Measurements from ENCODE around the gene LYST. TPM values are rescaled to one million over a fixed set of nuclear protein-coding genes. Genes with fewer than 3 reads are reported as not detected.

LYST gene
- total and polyA plus RNA-seq, 7 donors: 2.4 to 8.6 (median 5.6) TPM

- no peak for ATAC-seq
- WGBS, 3 donors: 81 to 88% (median 87%) methylated on average over 5 of the region's 5 CpGs
- no peak for DNase-seq
- H3K4me1 ChIP-seq: no peaks in the 10 kb centered on the region
- no peaks in the 10 kb centered on the region for H3K27me3 ChIP-seq (ENCODE audit: insufficient read depth in 3 of 3, low read length in 2 of 3)
- no peak overlapping the region for H3K27ac ChIP-seq
- no peak overlapping the region for H3K4me3 ChIP-seq
- TF ChIP-seq CTCF (IDR thresholded peaks at IDR 0.05): no peak
- intact Hi-C loops (cut with DNase I): loop anchor here in 1 of 2 donors (2.0 kb wide), 1 partner anchor 60 kb away; no protein-coding TSS in a partner anchor
- H3K36me3 ChIP-seq (ENCODE audit: insufficient read depth in 1 of 2, low read depth in 1 of 2): peaks cover 0 to 75% of the 10 kb centered on the region in 2 donors
- no peaks in the 10 kb centered on the region for H3K9me3 ChIP-seq
Measured at GRCh38 chr1:235741294-235741693, 125.4 kb downstream of the LYST start.

DNA sequence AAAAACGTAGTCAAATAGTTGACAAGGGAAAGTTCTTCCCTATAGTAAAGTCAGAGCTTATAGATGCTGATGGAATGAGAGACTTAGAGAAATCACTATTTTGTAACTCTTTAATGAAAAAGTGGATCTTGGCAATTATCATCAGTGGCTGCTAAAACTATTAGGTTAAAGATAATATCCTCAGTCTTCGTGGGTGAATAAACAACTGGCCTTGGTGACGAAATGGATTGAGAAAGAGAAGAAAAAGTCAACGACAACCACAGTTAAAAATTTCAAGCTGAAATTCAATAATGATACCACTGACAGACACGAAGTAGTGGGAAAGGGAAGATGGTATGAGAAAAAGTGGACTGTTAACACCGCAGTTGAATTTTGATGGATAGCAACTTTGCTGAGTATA is 127.1 kb downstream of the LYST start:
- Histone ChIP-seq H3K9me3 (no peaks in the 10 kb centered on the region), H3K27me3 (ENCODE audit: insufficient read depth in 3 of 3, low read length in 2 of 3) (no peaks in the 10 kb centered on the region), H3K4me1 (no peaks in the 10 kb centered on the region), H3K27ac (no peak overlapping the region), H3K36me3 (ENCODE audit: insufficient read depth in 1 of 2, low read depth in 1 of 2) (peaks cover 0 to 60% of the 10 kb centered on the region in 2 donors), H3K4me3 (no peak overlapping the region)
- no peak for TF ChIP-seq CTCF (IDR thresholded peaks at IDR 0.05)
- DNase-seq (no peak), ATAC-seq (no peak)
- WGBS, 3 donors: 86 to 89% (median 89%) methylated on average over 6 of the region's 6 CpGs
- intact Hi-C loops (cut with DNase I): loop anchor here in 1 of 2 donors (2.0 kb wide), 1 partner anchor 59 kb away; no protein-coding TSS in a partner anchor

- Histone ChIP-seq H3K27ac (no peak overlapping the region), H3K4me3 (no peak overlapping the region), H3K4me1 (no peaks in the 10 kb centered on the region), H3K9me3 (no peaks in the 10 kb centered on the region), H3K36me3 (ENCODE audit: insufficient read depth in 1 of 2, low read depth in 1 of 2) (peaks cover 0 to 57% of the 10 kb centered on the region in 2 donors), H3K27me3 (ENCODE audit: insufficient read depth in 3 of 3, low read length in 2 of 3) (no peaks in the 10 kb centered on the region)
- intact Hi-C loops (cut with DNase I): no loop called here
- no peak for TF ChIP-seq CTCF (IDR thresholded peaks at IDR 0.05)
- DNase-seq (no peak), ATAC-seq (peak in 2 of 4 donors; percentile 44 to 66)
- WGBS, 3 donors: 0 to 14% (median 10%) methylated on average over 1 of the region's 1 CpG
Measured at GRCh38 chr1:235739124-235739523, 127.6 kb downstream of the LYST start.

- intact Hi-C loops (cut with DNase I): no loop called here
- ATAC-seq (no peak), DNase-seq (no peak)
- Histone ChIP-seq H3K9me3 (no peaks in the 10 kb centered on the region), H3K4me1 (no peaks in the 10 kb centered on the region), H3K4me3 (no peak overlapping the region), H3K27me3 (ENCODE audit: insufficient read depth in 3 of 3, low read length in 2 of 3) (no peaks in the 10 kb centered on the region), H3K27ac (no peak overlapping the region), H3K36me3 (ENCODE audit: insufficient read depth in 1 of 2, low read depth in 1 of 2) (peaks cover 0 to 52% of the 10 kb centered on the region in 2 donors)
- no peak for TF ChIP-seq CTCF (IDR thresholded peaks at IDR 0.05)
- WGBS, 3 donors: 93 to 97% (median 97%) methylated on average over 13 of the region's 13 CpGs
Measured at GRCh38 chr1:235737751-235738150, 129.0 kb downstream of the LYST start.

GRCh38 chr1:235736263-235736662 is 130.4 kb downstream of the LYST start:
- H3K4me3 ChIP-seq: no peak overlapping the region
- H3K27me3 ChIP-seq (ENCODE audit: insufficient read depth in 3 of 3, low read length in 2 of 3): no peaks in the 10 kb centered on the region
- no peaks in the 10 kb centered on the region for H3K9me3 ChIP-seq
- intact Hi-C loops (cut with DNase I): no loop called here
- ATAC-seq (no peak), DNase-seq (no peak)
- H3K4me1 ChIP-seq: no peaks in the 10 kb centered on the region
- H3K27ac ChIP-seq: no peak overlapping the region
- peaks cover 0 to 37% of the 10 kb centered on the region in 2 donors for H3K36me3 ChIP-seq (ENCODE audit: insufficient read depth in 1 of 2, low read depth in 1 of 2)
- TF ChIP-seq CTCF (IDR thresholded peaks at IDR 0.05): no peak
